GM12873 (cell line): Measurements from ENCODE around the gene TMEM213.

ENCODE experiments used
- TF ChIP-seq, protein P1 (sequence below): IDR thresholded peaks from 2 replicates; pipeline ENCODE4 v1.5.1; 2012; ENCODE audit warnings: low read depth, mild to moderate bottlenecking, moderate library complexity, low read length, control low read depth; ENCODE audit not compliant: insufficient read depth; ENCODE audit errors: missing control alignments

Gene TMEM213

DNA sequence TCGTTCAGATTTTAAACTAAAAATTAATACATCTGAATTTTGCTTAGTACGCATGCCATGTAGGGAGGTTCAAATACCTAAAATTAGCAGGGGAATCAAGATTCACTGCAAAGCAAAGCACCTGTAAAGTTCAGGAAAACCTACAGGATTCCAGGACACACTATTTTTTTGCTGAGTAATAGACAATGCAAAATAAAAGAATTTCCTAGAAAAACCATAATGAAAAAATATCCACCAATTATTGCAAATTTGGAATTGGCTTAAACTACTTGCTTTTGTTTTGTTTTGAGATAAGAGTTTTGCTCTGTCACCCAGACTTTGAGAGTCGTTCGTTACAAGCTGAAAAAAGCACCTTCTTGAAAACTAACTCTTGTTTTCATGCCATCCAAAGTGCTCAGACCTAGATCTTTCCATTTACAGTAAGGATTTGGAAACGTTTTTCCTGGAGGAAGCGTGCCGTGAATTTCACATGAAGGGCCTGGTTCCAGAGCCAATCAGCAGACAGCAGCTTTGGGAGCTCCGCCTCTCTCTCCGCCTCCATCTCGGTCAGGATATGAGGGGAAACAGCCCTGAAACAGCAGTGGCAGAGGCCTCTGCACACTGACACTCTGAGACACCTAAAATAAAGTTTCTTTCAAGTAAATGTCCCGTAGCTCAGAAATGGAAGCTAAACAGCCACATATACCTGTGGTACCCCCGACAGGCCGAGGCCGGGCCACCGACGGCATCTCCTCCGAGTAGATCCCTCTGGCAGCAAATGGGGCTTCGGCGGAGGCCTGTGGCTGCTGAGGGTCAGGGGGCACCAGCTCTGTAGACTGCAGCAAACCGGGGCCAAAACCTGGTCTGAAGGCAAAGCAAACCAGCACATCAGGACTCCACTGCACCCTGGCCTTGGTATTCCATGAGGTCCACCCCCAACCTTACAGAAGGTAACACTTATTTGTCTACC lies 46.1 kb downstream of the TMEM213 start:
- TF ChIP-seq, protein P1, sequence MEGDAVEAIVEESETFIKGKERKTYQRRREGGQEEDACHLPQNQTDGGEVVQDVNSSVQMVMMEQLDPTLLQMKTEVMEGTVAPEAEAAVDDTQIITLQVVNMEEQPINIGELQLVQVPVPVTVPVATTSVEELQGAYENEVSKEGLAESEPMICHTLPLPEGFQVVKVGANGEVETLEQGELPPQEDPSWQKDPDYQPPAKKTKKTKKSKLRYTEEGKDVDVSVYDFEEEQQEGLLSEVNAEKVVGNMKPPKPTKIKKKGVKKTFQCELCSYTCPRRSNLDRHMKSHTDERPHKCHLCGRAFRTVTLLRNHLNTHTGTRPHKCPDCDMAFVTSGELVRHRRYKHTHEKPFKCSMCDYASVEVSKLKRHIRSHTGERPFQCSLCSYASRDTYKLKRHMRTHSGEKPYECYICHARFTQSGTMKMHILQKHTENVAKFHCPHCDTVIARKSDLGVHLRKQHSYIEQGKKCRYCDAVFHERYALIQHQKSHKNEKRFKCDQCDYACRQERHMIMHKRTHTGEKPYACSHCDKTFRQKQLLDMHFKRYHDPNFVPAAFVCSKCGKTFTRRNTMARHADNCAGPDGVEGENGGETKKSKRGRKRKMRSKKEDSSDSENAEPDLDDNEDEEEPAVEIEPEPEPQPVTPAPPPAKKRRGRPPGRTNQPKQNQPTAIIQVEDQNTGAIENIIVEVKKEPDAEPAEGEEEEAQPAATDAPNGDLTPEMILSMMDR, result no peak

- TF ChIP-seq, protein P1, result no peak
These were observed 47.9 kb downstream of the TMEM213 start for GRCh38 chr7:138845711-138846110.

DNA sequence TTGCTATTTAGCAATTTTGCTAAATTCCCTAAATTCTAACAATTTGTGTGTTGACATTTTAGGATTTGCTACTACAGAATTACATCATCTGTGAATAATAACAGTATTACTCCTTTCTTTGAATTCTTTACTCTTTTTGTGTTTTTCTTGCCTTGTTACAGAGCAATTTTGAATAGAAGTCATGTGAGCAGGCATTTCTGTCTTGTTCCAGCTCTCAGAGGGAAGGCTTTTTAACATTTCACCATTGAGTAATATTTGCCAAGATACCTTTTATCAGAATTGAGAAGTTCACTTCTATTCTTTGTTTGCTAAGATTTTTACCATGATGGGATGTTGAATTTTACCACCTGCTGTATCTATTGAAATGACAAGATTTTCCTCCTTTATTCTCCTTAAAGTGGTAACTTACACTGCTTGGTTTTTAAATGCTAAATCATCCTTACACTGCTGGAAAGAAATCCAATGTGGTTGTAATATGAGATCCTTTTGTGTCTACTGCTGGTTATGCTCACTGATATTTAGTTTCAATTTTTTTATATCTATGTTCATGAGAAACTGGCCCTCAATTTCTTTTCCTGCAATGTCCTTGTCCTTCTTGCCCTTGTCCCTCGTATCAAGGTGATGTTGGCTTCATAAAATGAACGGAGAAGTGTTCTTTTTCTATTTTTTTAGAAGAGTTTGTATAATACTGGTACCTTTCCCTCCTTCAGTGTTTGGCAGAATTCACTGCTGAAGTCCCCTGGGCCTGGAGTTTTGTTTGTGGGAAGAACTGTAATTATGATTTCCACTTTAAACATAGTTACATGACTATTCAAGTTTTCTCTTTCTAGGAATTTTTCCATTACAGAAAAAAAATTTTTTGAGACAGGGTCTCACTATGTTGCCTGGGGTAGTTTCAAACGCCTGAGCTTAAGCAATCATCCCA lies 50.5 kb downstream of the TMEM213 start:
- TF ChIP-seq, protein P1, result no peak

DNA sequence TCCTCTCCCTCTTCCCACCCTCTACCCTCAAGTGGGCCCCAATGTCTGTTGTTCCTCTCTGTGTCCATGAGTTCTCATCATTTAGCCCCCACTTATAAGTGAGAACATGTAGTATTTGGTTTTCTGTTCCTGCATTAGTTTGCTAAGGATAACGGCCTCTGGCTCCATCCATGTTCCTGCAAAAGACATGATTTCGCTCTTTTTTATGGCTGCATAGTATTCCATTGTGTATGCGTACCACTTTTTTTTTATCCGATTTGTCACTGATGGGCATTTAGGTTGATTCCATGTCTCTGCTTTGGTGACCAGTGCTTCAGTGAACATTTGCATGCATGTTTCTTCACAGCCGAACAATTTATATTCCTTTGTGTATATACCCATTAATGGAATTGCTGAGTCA lies 51.9 kb downstream of the TMEM213 start:
- TF ChIP-seq, protein P1, result no peak

DNA sequence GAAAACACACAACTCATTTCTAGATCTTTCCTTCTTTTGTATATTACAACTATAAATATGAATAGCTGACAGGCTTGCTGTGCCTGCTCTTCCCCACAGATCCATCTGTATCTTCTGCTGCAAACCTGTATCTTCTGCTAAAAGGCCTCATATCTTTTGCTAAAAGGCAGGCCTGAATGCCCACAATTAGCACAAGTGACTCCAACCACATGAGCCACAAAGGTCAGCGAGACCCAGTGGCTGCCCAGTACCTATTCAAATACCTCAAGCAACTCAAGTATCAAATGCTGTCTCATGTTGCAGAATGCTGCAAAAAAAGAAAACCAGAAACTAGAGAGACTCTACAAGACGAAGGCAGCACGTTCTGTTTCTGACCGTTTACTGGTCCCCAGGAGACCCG lies 54.7 kb downstream of the TMEM213 start:
- TF ChIP-seq, protein P1, result no peak

DNA sequence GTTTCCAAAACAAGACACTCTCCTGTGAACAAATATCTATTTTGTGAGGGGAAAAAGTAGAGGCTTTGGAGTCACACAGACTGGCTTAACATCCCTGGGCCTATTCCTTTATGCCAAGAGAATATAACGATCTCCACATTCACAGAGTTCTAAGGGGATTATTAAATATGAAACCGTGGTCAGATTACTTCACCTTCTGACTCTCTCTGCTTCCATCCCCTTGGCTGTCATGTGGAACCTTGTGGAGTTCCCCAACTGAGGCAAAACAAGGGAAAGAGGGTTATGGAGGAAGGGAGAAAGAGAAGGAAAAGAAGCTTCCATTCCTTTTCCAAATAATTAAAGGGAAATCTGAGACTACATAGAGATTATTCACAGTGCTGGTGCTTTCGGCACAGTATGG lies 55.7 kb downstream of the TMEM213 start:
- TF ChIP-seq, protein P1, result no peak
